Activated T-cell treated with anti-CD3 and anti-CD28 coated beads, Interleukin-2, amount 50 U/mL, for 72 hours (primary cell): Measurements from ENCODE around the gene SNX3. TPM values are rescaled to one million over a fixed set of nuclear protein-coding genes. Genes with fewer than 3 reads are reported as not detected.
"Not testable (repeated sequence)": the region's sequence is repeated elsewhere in the genome, so short reads cannot be mapped to it uniquely, and the experiment has no call there.

Experiments
- ATAC-seq, 2 donors: fragments of 150-1000 bp; cut with Tn5 transposase; replicated peaks in 1 of 2; 2 replicates each; pipeline ENCODE4 v1.10.0; 2021; ENCODE audit warnings: moderate library complexity in 2 of 2, mild to moderate bottlenecking in 1 of 2
- DNase-seq, 2 donors: peaks; one replicate each; pipeline ENCODE4 v3.0.0; 2021 to 2022; ENCODE audit warnings: mixed read lengths in 1 of 2
- H3K27ac Mint-ChIP-seq: one replicate; pipeline ENCODE4 v1.8.0; 2022; ENCODE audit warnings: mild to moderate bottlenecking, moderate library complexity, mixed read lengths
- H3K27me3 Mint-ChIP-seq: one replicate; pipeline ENCODE4 v1.8.0; 2022; ENCODE audit warnings: low read depth, mixed read lengths
- H3K36me3 Mint-ChIP-seq, 2 donors: one replicate each; pipeline ENCODE4 v1.8.0; 2022; ENCODE audit warnings: mixed read lengths in 2 of 2, mild to moderate bottlenecking in 1 of 2; ENCODE audit not compliant: insufficient read depth in 2 of 2
- H3K4me1 Mint-ChIP-seq: one replicate; pipeline ENCODE4 v1.8.0; 2022; ENCODE audit warnings: low read depth, mixed read lengths
- H3K4me3 Mint-ChIP-seq, 2 donors: one replicate each; pipeline ENCODE4 v1.8.0; 2022; ENCODE audit warnings: mild to moderate bottlenecking in 2 of 2, mixed read lengths in 2 of 2, moderate library complexity in 2 of 2
- H3K9me3 Mint-ChIP-seq, 2 donors: one replicate each; pipeline ENCODE4 v1.8.0; 2022; ENCODE audit warnings: mixed read lengths in 2 of 2
- total RNA-seq, 2 donors: library from RNA; stranded (reverse); gene quantifications; one replicate each; pipeline ENCODE4 v1.2.3, GENCODE V29; 2022

SNX3 gene
- total RNA-seq, 2 donors from 2014 or later = 58.7 to 61.4 TPM

GRCh38 chr6:108287373-108287772, 26.5 kb upstream of the SNX3 start:
- DNase-seq (no peak), ATAC-seq (no peak)
- Mint-ChIP-seq H3K36me3 (no peaks in the 10 kb centered on the region), H3K27ac (no peak overlapping the region), H3K4me1 (peaks cover 16% of the 10 kb centered on the region), H3K4me3 (no peak overlapping the region), H3K9me3 (no peaks in the 10 kb centered on the region), H3K27me3 (no peaks in the 10 kb centered on the region)

GRCh38 chr6:108286366-108286765, 25.5 kb upstream of the SNX3 start:
- no peak overlapping the region for H3K4me3 Mint-ChIP-seq
- H3K27me3 Mint-ChIP-seq = no peaks in the 10 kb centered on the region
- DNase-seq = no peak
- no peak overlapping the region for H3K27ac Mint-ChIP-seq
- H3K36me3 Mint-ChIP-seq = no peaks in the 10 kb centered on the region
- no peaks in the 10 kb centered on the region for H3K9me3 Mint-ChIP-seq
- no peak for ATAC-seq
- peaks cover 16% of the 10 kb centered on the region for H3K4me1 Mint-ChIP-seq

DNA sequence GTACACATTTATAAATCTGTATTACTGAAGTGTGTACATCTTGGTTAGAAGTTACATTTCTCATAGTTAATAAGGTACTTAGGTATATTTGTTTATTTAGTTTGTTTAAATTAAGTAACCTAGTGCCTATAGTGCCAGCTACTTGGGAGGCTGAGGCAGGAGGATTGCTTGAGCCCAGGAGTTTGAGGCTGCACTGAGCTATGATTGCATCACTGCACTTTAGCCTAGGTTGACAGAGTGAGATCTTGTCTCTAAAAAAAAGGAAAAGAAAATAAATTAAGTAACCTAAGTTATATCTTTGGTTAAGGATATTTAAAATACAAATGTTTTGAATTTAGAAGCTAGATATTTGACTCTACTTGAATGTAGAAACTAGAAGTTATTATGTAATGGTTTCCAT, 24.5 kb upstream of the SNX3 start:
- no peaks in the 10 kb centered on the region for H3K9me3 Mint-ChIP-seq
- no peak overlapping the region for H3K27ac Mint-ChIP-seq
- no peaks in the 10 kb centered on the region for H3K27me3 Mint-ChIP-seq
- no peaks in the 10 kb centered on the region for H3K36me3 Mint-ChIP-seq
- H3K4me1 Mint-ChIP-seq = peaks cover 16% of the 10 kb centered on the region
- ATAC-seq (no peak), DNase-seq (no peak)
- H3K4me3 Mint-ChIP-seq = no peak overlapping the region

GRCh38 chr6:108277831-108278230, 17.0 kb upstream of the SNX3 start:
- H3K27me3 Mint-ChIP-seq = peaks cover 10% of the 10 kb centered on the region
- H3K9me3 Mint-ChIP-seq = no peaks in the 10 kb centered on the region
- H3K4me3 Mint-ChIP-seq = no peak overlapping the region
- H3K4me1 Mint-ChIP-seq = no peaks in the 10 kb centered on the region
- ATAC-seq (no peak), DNase-seq (no peak)
- no peak overlapping the region for H3K27ac Mint-ChIP-seq
- no peaks in the 10 kb centered on the region for H3K36me3 Mint-ChIP-seq

DNA sequence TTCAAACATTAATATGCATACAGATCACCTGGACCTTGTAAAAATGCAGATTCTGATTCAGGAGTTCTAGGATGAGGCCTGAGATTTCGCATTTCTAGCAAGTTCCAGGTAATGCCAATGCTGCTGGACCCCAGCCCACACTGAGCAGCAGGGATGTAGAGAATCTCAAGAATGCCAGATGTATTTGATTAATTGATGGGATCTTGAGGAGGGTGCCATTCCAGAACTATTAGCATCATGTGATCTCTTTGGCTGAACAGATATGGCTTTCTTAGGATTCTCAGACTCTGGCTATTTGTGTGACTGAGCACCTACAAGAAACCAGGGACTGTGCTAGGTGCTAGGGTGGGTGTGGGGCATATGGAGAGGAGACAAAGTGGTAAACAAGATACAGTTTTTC, 16.5 kb upstream of the SNX3 start:
- no peaks in the 10 kb centered on the region for H3K4me1 Mint-ChIP-seq
- DNase-seq (no peak), ATAC-seq (no peak)
- peaks cover 10% of the 10 kb centered on the region for H3K27me3 Mint-ChIP-seq
- no peaks in the 10 kb centered on the region for H3K9me3 Mint-ChIP-seq
- H3K4me3 Mint-ChIP-seq = no peak overlapping the region
- H3K36me3 Mint-ChIP-seq = no peaks in the 10 kb centered on the region
- no peak overlapping the region for H3K27ac Mint-ChIP-seq

DNA sequence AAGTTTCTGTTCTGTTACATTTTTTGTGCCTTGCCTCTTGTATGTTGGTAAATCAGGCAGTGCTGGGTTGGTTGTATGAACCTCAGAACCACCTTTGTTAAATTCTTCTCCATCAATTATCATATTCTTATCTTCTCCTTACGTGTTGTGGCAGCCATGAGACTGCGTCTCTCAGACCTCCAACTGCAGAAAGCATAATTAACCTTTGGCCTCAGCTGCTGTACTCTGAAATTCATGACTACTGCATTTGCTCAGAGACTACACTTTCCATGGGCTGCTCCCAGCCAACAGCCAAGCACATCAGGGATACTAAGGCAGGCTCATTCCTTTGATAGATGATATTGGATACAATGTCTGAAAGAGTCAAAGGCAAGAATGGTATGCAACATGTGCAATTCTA, 15.1 kb upstream of the SNX3 start:
- no peaks in the 10 kb centered on the region for H3K4me1 Mint-ChIP-seq
- H3K4me3 Mint-ChIP-seq = no peak overlapping the region
- peaks cover 10% of the 10 kb centered on the region for H3K27me3 Mint-ChIP-seq
- ATAC-seq = no peak
- no peaks in the 10 kb centered on the region for H3K9me3 Mint-ChIP-seq
- no peak overlapping the region for H3K27ac Mint-ChIP-seq
- no peak for DNase-seq
- H3K36me3 Mint-ChIP-seq = no peaks in the 10 kb centered on the region

DNA sequence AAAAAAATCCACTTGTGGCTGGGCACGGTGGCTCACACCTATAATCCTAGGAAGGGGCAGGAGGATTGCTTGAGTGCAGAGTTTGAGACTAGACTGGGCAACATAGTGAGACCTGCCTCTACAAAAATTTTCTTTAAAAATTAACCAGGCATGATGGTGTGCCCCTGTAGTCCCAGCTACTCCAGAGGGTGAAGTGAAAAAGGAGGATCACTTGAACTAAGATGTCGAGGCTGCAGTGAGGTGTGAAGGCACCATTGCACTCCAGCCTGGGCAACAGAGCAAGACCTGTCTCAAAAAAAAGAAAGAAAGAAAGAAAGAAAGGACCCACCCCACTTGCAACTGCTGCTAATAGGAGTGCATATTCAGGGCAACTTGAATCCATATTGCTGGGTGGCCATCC, 13.7 kb upstream of the SNX3 start:
- no peak overlapping the region for H3K4me3 Mint-ChIP-seq

DNA sequence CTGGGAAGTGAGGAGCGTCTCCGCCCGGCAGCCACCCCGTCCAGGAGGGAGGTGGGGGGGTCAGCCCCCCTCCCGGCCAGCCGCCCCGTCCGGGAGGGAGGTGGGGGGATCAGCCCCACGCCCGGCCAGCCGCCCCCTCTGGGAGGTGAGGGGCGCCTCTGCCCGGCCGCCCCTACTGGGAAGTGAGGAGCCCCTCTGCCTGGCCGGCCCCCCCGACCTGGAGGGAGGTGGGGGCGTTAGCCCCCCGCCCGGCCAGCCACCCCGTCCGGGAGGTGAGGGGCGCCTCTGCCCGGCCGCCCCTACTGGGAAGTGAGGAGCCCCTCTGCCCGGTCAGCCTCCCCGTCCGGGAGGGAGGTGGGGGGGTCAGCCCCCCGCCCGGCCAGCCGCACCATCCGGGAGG, 9.1 kb upstream of the SNX3 start:
- not testable (repeated sequence) for H3K4me3 Mint-ChIP-seq, DNase-seq, H3K27ac Mint-ChIP-seq, H3K36me3 Mint-ChIP-seq, ATAC-seq, H3K4me1 Mint-ChIP-seq, H3K27me3 Mint-ChIP-seq, H3K9me3 Mint-ChIP-seq

More for the DNA sequence above, 13.7 kb upstream of the SNX3 start:
- H3K4me1 Mint-ChIP-seq = no peaks in the 10 kb centered on the region
- H3K36me3 Mint-ChIP-seq = no peaks in the 10 kb centered on the region
- no peak for ATAC-seq
- H3K27me3 Mint-ChIP-seq = peaks cover 10% of the 10 kb centered on the region
- no peak overlapping the region for H3K27ac Mint-ChIP-seq
- no peak for DNase-seq
- H3K9me3 Mint-ChIP-seq = no peaks in the 10 kb centered on the region

DNA sequence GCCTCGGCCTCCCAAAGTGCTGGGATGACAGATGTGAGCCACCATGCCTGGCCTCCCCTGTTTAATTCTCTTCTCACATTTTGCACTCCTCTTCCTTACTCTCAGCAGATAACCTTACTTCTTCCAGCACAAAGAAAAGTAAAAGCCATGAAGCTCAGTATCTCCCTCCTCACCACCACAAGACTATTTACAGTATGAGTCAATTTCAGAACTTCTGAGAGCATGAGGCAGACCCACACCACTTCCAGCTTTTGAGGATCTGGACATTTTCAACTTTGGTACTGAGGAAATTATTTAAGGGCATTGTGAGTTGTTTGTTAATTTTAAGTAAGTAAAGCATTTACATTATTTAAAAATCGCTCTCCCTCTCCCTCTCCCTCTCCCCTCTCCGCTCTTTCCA, 8.0 kb upstream of the SNX3 start:
- Mint-ChIP-seq H3K4me3 (no peak overlapping the region), H3K36me3 (no peaks in the 10 kb centered on the region)

DNA sequence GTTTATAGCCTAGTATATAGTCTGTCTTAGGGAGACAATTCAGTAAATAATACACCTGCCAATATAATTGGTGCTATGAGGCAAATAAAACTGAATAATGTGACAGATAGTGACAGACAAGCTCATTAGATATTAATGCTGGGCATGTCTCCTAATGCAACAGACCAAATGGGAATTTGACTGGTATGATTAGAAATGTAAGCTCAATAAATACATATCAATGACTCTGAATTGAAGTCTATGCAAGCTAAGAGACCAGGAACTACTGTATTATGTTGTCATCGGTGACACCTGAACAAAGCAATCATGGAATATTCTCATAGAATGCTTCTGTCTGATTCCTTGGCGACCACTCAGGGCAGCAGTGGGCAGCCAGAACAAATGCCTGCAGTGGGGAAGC, 2.5 kb upstream of the SNX3 start:
- DNase-seq (no peak), ATAC-seq (no peak)
- no peaks in the 10 kb centered on the region for H3K36me3 Mint-ChIP-seq
- H3K27ac Mint-ChIP-seq = no peak overlapping the region
- H3K27me3 Mint-ChIP-seq = no peaks in the 10 kb centered on the region
- no peaks in the 10 kb centered on the region for H3K9me3 Mint-ChIP-seq
- no peak overlapping the region for H3K4me3 Mint-ChIP-seq
- H3K4me1 Mint-ChIP-seq = peaks cover 19% of the 10 kb centered on the region

More for the DNA sequence above, 8.0 kb upstream of the SNX3 start:
- Mint-ChIP-seq H3K4me1 (peaks cover 6% of the 10 kb centered on the region), H3K9me3 (no peaks in the 10 kb centered on the region), H3K27me3 (no peaks in the 10 kb centered on the region), H3K27ac (no peak overlapping the region)
- ATAC-seq (peak in 1 of 2 donors; percentile 44), DNase-seq (no peak)

GRCh38 chr6:108260126-108260808, 573 bp downstream of the SNX3 start:
- Mint-ChIP-seq H3K4me3 (peak overlapping the region; percentile 90 to 92), H3K4me1 (peaks cover 28% of the 10 kb centered on the region), H3K9me3 (no peaks in the 10 kb centered on the region), H3K27ac (peak overlapping the region; percentile 69), H3K27me3 (no peaks in the 10 kb centered on the region), H3K36me3 (no peaks in the 10 kb centered on the region)
- ATAC-seq (peak in 1 of 2 donors; percentile 7), DNase-seq (peak; percentile 20 to 27)

DNA sequence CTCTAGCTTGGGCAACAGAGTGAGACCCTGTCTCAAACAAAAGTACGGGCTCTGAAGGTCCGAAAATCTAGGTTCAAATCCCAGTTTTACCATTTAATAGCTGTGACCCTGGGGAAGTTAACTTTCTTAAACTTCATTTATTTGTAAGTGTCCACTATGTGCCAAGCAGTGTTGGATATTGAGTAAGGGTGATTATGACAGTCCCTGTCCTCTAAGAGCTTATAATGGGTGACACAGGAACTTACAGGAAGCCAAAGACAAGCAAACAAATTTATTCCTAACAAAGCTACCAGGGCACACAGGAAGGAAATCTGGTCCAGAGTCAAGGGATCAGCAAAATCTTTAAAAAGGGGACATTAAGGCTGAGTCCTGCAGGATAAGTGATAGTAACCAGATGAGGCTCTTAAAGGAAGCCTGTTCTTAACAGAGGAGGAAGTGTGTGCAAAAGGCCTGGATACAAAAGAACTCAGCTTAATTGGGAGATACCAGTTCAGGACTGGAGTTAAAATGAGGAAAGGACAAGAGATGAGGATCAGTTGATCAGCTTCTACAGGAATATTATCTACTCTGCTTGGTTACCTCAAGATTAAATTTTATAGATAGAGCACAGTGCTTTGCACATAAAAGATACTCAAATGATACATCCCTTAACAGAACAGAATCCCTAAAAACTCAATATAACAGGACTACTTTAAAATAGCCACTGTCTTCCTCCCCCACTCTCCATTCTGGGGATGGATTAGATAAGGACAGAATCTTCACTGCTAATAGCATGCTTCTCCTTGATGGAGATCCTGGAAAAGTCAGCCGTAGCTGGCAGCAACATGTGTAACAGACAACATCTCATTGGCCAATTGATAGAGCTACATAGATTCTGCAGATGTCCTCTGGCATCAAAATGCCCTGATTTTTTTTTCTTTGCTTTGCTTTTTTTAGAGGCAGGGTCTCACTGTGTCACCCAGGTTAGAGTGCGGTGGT, 6.1 kb downstream of the SNX3 start:
- H3K36me3 Mint-ChIP-seq = peaks cover 0 to 3% of the 10 kb centered on the region in 2 donors
- H3K27ac Mint-ChIP-seq = no peak overlapping the region

DNA sequence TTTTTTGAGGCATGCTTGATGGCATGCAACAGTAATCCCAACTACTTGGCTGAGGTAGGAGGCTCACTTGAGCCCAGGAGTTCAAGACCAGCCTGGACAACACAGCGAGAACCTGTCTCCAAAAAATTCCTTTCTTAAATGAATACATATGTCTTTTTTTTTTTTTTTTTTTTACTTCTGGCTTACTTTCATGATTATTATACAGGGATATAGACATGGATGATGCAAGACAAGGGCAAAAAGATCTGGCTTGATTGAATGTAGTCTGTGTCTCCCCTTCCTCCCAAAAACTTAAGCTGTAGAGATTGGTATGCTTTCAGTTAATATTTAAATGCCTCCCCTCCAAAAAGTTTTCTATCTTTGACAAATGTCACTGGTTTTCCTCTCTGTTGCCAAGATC, 7.6 kb downstream of the SNX3 start:
- Mint-ChIP-seq H3K4me1 (peaks cover 26% of the 10 kb centered on the region), H3K4me3 (no peak overlapping the region), H3K27ac (no peak overlapping the region), H3K27me3 (no peaks in the 10 kb centered on the region), H3K9me3 (no peaks in the 10 kb centered on the region), H3K36me3 (peaks cover 0 to 3% of the 10 kb centered on the region in 2 donors)
- ATAC-seq (no peak), DNase-seq (no peak)

More for the DNA sequence above, 6.1 kb downstream of the SNX3 start:
- Mint-ChIP-seq H3K9me3 (no peaks in the 10 kb centered on the region), H3K27me3 (no peaks in the 10 kb centered on the region), H3K4me1 (peaks cover 33% of the 10 kb centered on the region), H3K4me3 (no peak overlapping the region)
- no peak for ATAC-seq
- no peak for DNase-seq
